Measurements from ENCODE around the gene TMEM60. TPM values are rescaled to one million over a fixed set of nuclear protein-coding genes. Genes with fewer than 3 reads are reported as not detected.

The TMEM60 gene
- total and polyA plus RNA-seq, 7 donors, result 5.7 to 33.0 (median 14.5) TPM

DNA sequence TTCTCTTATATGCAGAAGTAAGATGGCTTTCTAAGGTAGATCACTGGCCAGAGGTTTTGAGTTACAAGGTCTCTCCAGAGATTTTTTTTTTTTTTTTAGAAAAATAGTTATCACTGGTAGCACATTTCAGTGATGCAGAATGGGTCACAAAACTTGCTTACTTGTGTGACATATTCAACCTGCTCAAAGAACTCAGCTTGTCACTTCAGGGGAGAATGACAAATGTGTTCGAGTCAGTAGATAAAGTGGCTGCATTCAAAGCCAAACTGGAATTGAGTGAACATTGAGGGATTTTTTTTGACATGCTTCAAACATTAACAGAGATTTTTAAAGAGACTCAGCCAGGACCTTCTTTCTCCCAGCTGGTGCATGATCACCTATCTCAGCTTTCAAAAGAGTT is 33.7 kb upstream of the TMEM60 start:
- no peak for DNase-seq
- no peak for TF ChIP-seq POLR2A (IDR thresholded peaks at IDR 0.05)
- TF ChIP-seq, protein P1, sequence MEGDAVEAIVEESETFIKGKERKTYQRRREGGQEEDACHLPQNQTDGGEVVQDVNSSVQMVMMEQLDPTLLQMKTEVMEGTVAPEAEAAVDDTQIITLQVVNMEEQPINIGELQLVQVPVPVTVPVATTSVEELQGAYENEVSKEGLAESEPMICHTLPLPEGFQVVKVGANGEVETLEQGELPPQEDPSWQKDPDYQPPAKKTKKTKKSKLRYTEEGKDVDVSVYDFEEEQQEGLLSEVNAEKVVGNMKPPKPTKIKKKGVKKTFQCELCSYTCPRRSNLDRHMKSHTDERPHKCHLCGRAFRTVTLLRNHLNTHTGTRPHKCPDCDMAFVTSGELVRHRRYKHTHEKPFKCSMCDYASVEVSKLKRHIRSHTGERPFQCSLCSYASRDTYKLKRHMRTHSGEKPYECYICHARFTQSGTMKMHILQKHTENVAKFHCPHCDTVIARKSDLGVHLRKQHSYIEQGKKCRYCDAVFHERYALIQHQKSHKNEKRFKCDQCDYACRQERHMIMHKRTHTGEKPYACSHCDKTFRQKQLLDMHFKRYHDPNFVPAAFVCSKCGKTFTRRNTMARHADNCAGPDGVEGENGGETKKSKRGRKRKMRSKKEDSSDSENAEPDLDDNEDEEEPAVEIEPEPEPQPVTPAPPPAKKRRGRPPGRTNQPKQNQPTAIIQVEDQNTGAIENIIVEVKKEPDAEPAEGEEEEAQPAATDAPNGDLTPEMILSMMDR (IDR thresholded peaks at IDR 0.05), result no peak
- no peak for TF ChIP-seq POLR2AphosphoS5 (IDR thresholded peaks at IDR 0.05)
- TF ChIP-seq EP300 (IDR thresholded peaks at IDR 0.05), result no peak
- Histone ChIP-seq H3K36me3 (no peaks in the 10 kb centered on the region), H3K4me1 (peaks cover 0 to 6% (median 0%) of the 10 kb centered on the region in 4 donors), H3K27ac (no peak overlapping the region), H3K4me3 (no peak overlapping the region), H3K9me3 (no peaks in the 10 kb centered on the region), H3K27me3 (no peaks in the 10 kb centered on the region)
- 85 to 92% methylated on average over 1 of the region's 1 CpG for WGBS, 2 donors
- intact Hi-C loops (cut with DNase I), result no loop called here

DNA sequence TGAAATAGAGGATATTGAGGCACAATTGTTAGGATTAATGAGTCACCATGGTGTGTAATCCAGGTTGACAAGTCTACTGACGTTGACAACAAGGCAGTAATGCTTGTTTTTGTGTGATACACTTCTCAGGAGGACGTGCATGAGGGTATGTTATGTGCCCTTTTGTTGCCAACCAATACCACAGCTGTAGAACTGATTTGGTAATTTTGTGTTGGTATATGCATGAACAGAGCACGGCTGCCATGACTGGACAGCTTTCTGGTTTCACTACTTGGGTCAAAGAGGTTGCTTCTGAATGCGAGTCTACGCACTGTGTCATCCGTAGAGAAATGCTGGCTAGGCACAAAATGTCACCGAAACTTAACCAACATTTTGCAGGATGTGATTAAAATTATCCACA is 33.2 kb upstream of the TMEM60 start:
- Histone ChIP-seq H3K4me3 (no peak overlapping the region), H3K27me3 (no peaks in the 10 kb centered on the region), H3K4me1 (peaks cover 0 to 6% (median 0%) of the 10 kb centered on the region in 4 donors), H3K27ac (no peak overlapping the region), H3K9me3 (no peaks in the 10 kb centered on the region), H3K36me3 (no peaks in the 10 kb centered on the region)
- DNase-seq, result no peak
- intact Hi-C loops (cut with DNase I), result no loop called here
- TF ChIP-seq POLR2AphosphoS5 (IDR thresholded peaks at IDR 0.05), result no peak
- no peak for TF ChIP-seq EP300 (IDR thresholded peaks at IDR 0.05)
- TF ChIP-seq POLR2A (IDR thresholded peaks at IDR 0.05), result no peak
- TF ChIP-seq, protein P1 (IDR thresholded peaks at IDR 0.05), result no peak
- 89 to 95% methylated on average over 7 of the region's 7 CpGs for WGBS, 2 donors

DNA sequence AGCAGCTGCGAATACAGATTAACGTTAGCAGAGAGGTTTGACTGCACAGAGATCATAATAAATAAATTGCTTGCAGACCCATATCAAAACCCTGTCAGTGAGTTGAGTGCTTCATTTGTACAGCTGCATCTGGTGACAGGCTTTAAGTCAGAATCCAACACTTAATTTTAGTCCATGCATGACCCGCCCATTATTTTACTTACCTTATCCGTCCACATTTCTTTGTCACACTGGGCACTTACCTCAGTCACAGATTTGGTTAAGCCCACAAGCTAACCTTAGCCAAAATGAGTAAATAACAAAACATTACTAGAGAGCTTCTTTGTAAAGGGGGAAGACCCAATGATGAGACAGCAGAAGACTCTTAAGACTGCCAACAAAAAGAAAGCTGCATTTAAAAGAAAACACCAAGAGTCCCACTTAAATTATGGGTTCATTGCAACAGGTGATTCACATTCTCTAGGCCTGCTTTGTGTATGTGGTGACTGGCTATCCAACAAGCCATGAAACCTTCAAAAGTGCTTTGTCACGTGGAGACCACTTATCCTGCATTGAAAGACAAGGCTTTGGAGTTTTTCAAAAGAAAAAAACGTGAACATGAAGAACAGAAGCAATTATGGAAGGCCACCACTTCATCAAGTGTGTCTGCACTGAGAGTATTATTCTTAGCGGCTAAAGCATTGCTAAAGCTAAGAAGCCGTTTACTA is 32.6 kb upstream of the TMEM60 start:
- intact Hi-C loops (cut with DNase I), result no loop called here
- H3K4me3 ChIP-seq, result no peak overlapping the region
- WGBS, 2 donors, result 86 to 92% methylated on average over 8 of the region's 8 CpGs
- H3K4me1 ChIP-seq, result peaks cover 0 to 6% (median 0%) of the 10 kb centered on the region in 4 donors
- no peaks in the 10 kb centered on the region for H3K36me3 ChIP-seq
- no peaks in the 10 kb centered on the region for H3K27me3 ChIP-seq
- no peaks in the 10 kb centered on the region for H3K9me3 ChIP-seq
- no peak overlapping the region for H3K27ac ChIP-seq
- TF ChIP-seq, protein P1 (IDR thresholded peaks at IDR 0.05), result no peak
- TF ChIP-seq POLR2AphosphoS5 (IDR thresholded peaks at IDR 0.05), result no peak
- no peak for DNase-seq

DNA sequence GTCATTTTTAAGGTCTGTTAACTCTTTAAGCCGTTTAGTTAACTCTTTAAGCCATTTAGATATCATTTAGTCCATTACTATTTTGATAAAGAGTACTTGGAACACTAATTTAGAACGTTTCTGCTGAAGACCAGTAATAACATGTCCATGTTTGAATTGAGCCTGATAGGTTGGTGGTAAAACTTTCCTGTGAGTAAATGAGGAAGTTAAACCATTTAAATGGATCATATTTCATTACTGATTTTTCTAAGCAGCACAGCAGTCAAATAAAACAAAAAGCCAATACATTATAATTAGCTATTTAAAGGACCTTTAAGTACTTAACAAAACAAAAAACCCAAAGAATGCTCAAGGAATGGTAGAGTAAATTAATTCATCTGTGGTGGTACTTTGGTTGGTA is 29.8 kb upstream of the TMEM60 start:
- Histone ChIP-seq H3K4me3 (no peak overlapping the region), H3K36me3 (no peaks in the 10 kb centered on the region), H3K4me1 (no peaks in the 10 kb centered on the region), H3K27me3 (no peaks in the 10 kb centered on the region), H3K9me3 (no peaks in the 10 kb centered on the region), H3K27ac (no peak overlapping the region)
- WGBS, 2 donors, result 32 to 50% methylated on average over 2 of the region's 2 CpGs
- intact Hi-C loops (cut with DNase I), result no loop called here
- no peak for TF ChIP-seq POLR2A (IDR thresholded peaks at IDR 0.05)
- TF ChIP-seq, protein P1 (IDR thresholded peaks at IDR 0.05), result no peak
- no peak for TF ChIP-seq EP300 (IDR thresholded peaks at IDR 0.05)
- TF ChIP-seq POLR2AphosphoS5 (IDR thresholded peaks at IDR 0.05), result no peak
- no peak for DNase-seq

DNA sequence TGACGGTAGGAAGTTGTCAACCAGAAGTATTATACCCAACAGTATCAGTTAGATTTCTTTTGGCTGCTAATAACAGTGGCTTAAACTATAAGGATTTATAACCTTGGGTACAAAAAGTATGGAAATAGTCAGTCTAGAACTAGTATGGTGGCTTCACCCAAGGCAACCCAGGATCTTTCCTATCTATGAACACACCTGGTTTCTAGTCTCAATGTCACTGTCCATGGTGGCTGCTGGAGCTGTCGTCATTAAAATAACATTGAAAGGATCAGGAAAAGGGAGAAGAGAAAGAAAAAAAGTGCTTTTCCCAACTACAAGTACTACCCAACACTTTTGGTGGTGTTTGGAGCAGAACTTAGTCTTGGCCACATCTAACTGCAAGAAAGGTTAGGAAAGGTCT is 28.1 kb upstream of the TMEM60 start:
- Histone ChIP-seq H3K4me3 (no peak overlapping the region), H3K27ac (no peak overlapping the region), H3K9me3 (peaks cover 2 to 6% (median 3%) of the 10 kb centered on the region in 4 donors), H3K36me3 (no peaks in the 10 kb centered on the region), H3K4me1 (no peaks in the 10 kb centered on the region), H3K27me3 (no peaks in the 10 kb centered on the region)
- 93 to 95% methylated on average over 2 of the region's 2 CpGs for WGBS, 2 donors
- intact Hi-C loops (cut with DNase I), result no loop called here
- DNase-seq, result no peak
- TF ChIP-seq EP300 (IDR thresholded peaks at IDR 0.05) (no peak), POLR2A (IDR thresholded peaks at IDR 0.05) (no peak), POLR2AphosphoS5 (IDR thresholded peaks at IDR 0.05) (no peak)
- TF ChIP-seq, protein P1 (IDR thresholded peaks at IDR 0.05), result no peak

Measured in sigmoid colon (tissue), 7 donors.